Osteoblast (primary cell): ENCODE measurements around the gene ITPR3. TPM values are rescaled to one million over a fixed set of nuclear protein-coding genes. Genes with fewer than 3 reads are reported as not detected.

Experiments used
- DNase-seq: peaks from one replicate; pipeline ENCODE4 v3.0.0; 2011; ENCODE audit warnings: low spot score, mixed read lengths; ENCODE audit not compliant: insufficient read length; ENCODE audit errors: missing footprints
- H2AFZ ChIP-seq: 2 replicates; pipeline ENCODE4 v1.6.0; 2011; ENCODE audit warnings: mild to moderate bottlenecking, low read length
- H3K27ac ChIP-seq: 2 replicates; pipeline ENCODE4 v1.5.1; 2011; ENCODE audit warnings: mild to moderate bottlenecking, low read depth, low read length, moderate library complexity
- H3K27me3 ChIP-seq: 2 replicates; pipeline ENCODE4 v1.6.0; 2012; ENCODE audit warnings: mild to moderate bottlenecking, control low read depth, inconsistent platforms, low read length, moderate library complexity; ENCODE audit not compliant: insufficient read depth
- H3K36me3 ChIP-seq: 2 replicates; pipeline ENCODE4 v1.5.1; 2011; ENCODE audit warnings: mild to moderate bottlenecking, low read length, control low read depth, moderate library complexity; ENCODE audit not compliant: insufficient read depth
- H3K4me1 ChIP-seq: 2 replicates; pipeline ENCODE4 v1.5.1; 2011; ENCODE audit warnings: mild to moderate bottlenecking, low read length, control low read depth, moderate library complexity; ENCODE audit not compliant: insufficient read depth
- H3K4me2 ChIP-seq: 2 replicates; pipeline ENCODE4 v1.6.0; 2011; ENCODE audit warnings: mild to moderate bottlenecking, low read length; ENCODE audit not compliant: insufficient read depth
- H3K4me3 ChIP-seq: fragments of 200-600 bp; sonication (generic); 3 replicates; pipeline ENCODE4 v1.5.1; 2012; ENCODE audit warnings: mild to moderate bottlenecking, low read length, inconsistent platforms; ENCODE audit not compliant: insufficient read depth
- H3K79me2 ChIP-seq: 2 replicates; pipeline ENCODE4 v1.6.0; 2012; ENCODE audit warnings: mild to moderate bottlenecking, low read length, control low read depth, inconsistent platforms; ENCODE audit not compliant: insufficient read depth
- H3K9me3 ChIP-seq: 2 replicates; pipeline ENCODE4 v1.5.1; 2011; ENCODE audit warnings: low read depth, low read length, control low read depth
- H4K20me1 ChIP-seq: 2 replicates; pipeline ENCODE4 v1.6.0; 2012; ENCODE audit warnings: mild to moderate bottlenecking, low read length, control low read depth; ENCODE audit not compliant: insufficient read depth
- CTCF ChIP-seq: IDR thresholded peaks from 2 replicates; pipeline ENCODE4 v1.5.1; 2011; ENCODE audit warnings: mild to moderate bottlenecking, low read depth, low read length, moderate library complexity; ENCODE audit errors: extremely low read depth
- total RNA-seq: library from RNA; depleted of rRNA; stranded (reverse); fragments of >200 nt; gene quantifications from 2 replicates; pipeline ENCODE4 v1.2.3, GENCODE V29; 2012

ITPR3 gene
- total RNA-seq, 1 donor = 46.7 TPM

GRCh38 chr6:33584700-33585402 lies 36.3 kb upstream of the ITPR3 start:
- H3K27ac ChIP-seq = no peak overlapping the region
- no peaks in the 10 kb centered on the region for H3K27me3 ChIP-seq

GRCh38 chr6:33585403-33586107 lies 35.6 kb upstream of the ITPR3 start:
- Histone ChIP-seq H3K9me3 (no peaks in the 10 kb centered on the region), H3K79me2 (no peaks in the 10 kb centered on the region), H3K27me3 (no peaks in the 10 kb centered on the region), H4K20me1 (no peaks in the 10 kb centered on the region), H3K27ac (no peak overlapping the region), H3K4me1 (peaks cover 10% of the 10 kb centered on the region), H3K4me2 (peak overlapping the region; percentile 75), H3K36me3 (no peaks in the 10 kb centered on the region), H3K4me3 (peak overlapping the region; percentile 57), H2AFZ (peak overlapping the region; percentile 90)
- DNase-seq = peak; percentile 97
- peak; percentile 97 for TF ChIP-seq CTCF

More at GRCh38 chr6:33584700-33585402, 36.3 kb upstream of the ITPR3 start:
- Histone ChIP-seq H3K9me3 (no peaks in the 10 kb centered on the region), H3K4me3 (no peak overlapping the region), H4K20me1 (no peaks in the 10 kb centered on the region), H3K36me3 (no peaks in the 10 kb centered on the region), H3K79me2 (peaks cover 1% of the 10 kb centered on the region), H3K4me2 (no peak overlapping the region), H2AFZ (peak overlapping the region; percentile 90), H3K4me1 (peaks cover 6% of the 10 kb centered on the region)
- peak; percentile 64 for DNase-seq
- no peak for TF ChIP-seq CTCF

- no peaks in the 10 kb centered on the region for H3K9me3 ChIP-seq
- no peak overlapping the region for H3K27ac ChIP-seq
- H3K4me2 ChIP-seq = peak overlapping the region; percentile 75
- H4K20me1 ChIP-seq = no peaks in the 10 kb centered on the region
- no peak overlapping the region for H3K4me3 ChIP-seq
- no peak for DNase-seq
- no peaks in the 10 kb centered on the region for H3K27me3 ChIP-seq
- H3K79me2 ChIP-seq = no peaks in the 10 kb centered on the region
- H2AFZ ChIP-seq = peak overlapping the region; percentile 90
- H3K36me3 ChIP-seq = no peaks in the 10 kb centered on the region
- H3K4me1 ChIP-seq = peaks cover 12% of the 10 kb centered on the region
- no peak for TF ChIP-seq CTCF
These were observed 34.9 kb upstream of the ITPR3 start for GRCh38 chr6:33586108-33586640.

GRCh38 chr6:33587529-33587928 lies 33.6 kb upstream of the ITPR3 start:
- Histone ChIP-seq H4K20me1 (no peaks in the 10 kb centered on the region), H2AFZ (no peak overlapping the region)

More at GRCh38 chr6:33587529-33587928, 33.6 kb upstream of the ITPR3 start:
- H3K36me3 ChIP-seq = no peaks in the 10 kb centered on the region
- DNase-seq = peak; percentile 81
- H3K9me3 ChIP-seq = no peaks in the 10 kb centered on the region
- H3K4me1 ChIP-seq = peaks cover 12% of the 10 kb centered on the region
- no peak for TF ChIP-seq CTCF
- H3K4me3 ChIP-seq = no peak overlapping the region
- H3K27me3 ChIP-seq = no peaks in the 10 kb centered on the region
- H3K4me2 ChIP-seq = no peak overlapping the region
- no peak overlapping the region for H3K27ac ChIP-seq
- H3K79me2 ChIP-seq = no peaks in the 10 kb centered on the region
